Vagina (tissue), 2 donors: Measurements from ENCODE around the gene NR2C1. TPM values are rescaled to one million over a fixed set of nuclear protein-coding genes. Genes with fewer than 3 reads are reported as not detected.
"Not testable (repeated sequence)": the region's sequence is repeated elsewhere in the genome, so short reads cannot be mapped to it uniquely, and the experiment has no call there.

ENCODE experiments used
- DNase-seq, 2 donors: peaks; one replicate each; pipeline ENCODE4 v3.0.0-alpha.2; 2017; ENCODE audit errors: extremely low spot score in 2 of 2
- H3K27ac ChIP-seq: fragments of 200-600 bp; sonication (generic); one replicate; pipeline ENCODE4 v1.5.1; 2019
- H3K27me3 ChIP-seq: fragments of 200-600 bp; sonication (generic); one replicate; pipeline ENCODE4 v1.5.1; 2019
- H3K36me3 ChIP-seq, 2 donors: fragments of 200-600 bp; sonication (generic); one replicate each; pipeline ENCODE4 v1.5.1; 2017 to 2019
- H3K4me1 ChIP-seq: fragments of 200-600 bp; sonication (generic); one replicate; pipeline ENCODE4 v1.5.1; 2019
- H3K4me3 ChIP-seq, 2 donors: fragments of 200-600 bp; sonication (generic); 1 replicate in 1 of 2; 2 replicates in 1 of 2; pipeline ENCODE4 v1.5.1; 2016 to 2019
- H3K9me3 ChIP-seq: fragments of 200-600 bp; sonication (generic); one replicate; pipeline ENCODE4 v1.5.1; 2019
- CTCF ChIP-seq, 3 experiments: fragments of 450-650 bp in 2 of 3; fragments of 200-600 bp in 1 of 3; sonication (generic) in 1 of 3; IDR thresholded peaks; one replicate each; pipeline ENCODE4 v1.5.1; 2017 to 2019; ENCODE audit warnings: antibody characterized with exemption in 3 of 3, mild to moderate bottlenecking in 2 of 3, moderate library complexity in 2 of 3
- POLR2A ChIP-seq, 2 donors: fragments of 450-650 bp; IDR thresholded peaks; one replicate each; pipeline ENCODE4 v1.6.1; 2017; ENCODE audit warnings: antibody characterized with exemption in 2 of 2, mild to moderate bottlenecking in 2 of 2, moderate library complexity in 2 of 2
- POLR2AphosphoS5 ChIP-seq, 2 donors: sonication (generic); formaldehyde crosslinking; IDR thresholded peaks; one replicate each; pipeline ENCODE4 v1.9.0; 2017; ENCODE audit warnings: antibody characterized with exemption in 2 of 2, mild to moderate bottlenecking in 2 of 2, low read depth in 1 of 2; ENCODE audit not compliant: insufficient read depth in 1 of 2
- intact Hi-C: fragments of 100-400 bp; cut with DNase I; formaldehyde crosslinking; loops from one replicate; pipeline ENCODE4 v1.15.1; 2023
- total RNA-seq: library from RNA; depleted of rRNA; stranded (reverse); fragments of >200 nt; gene quantifications from one replicate; pipeline ENCODE4 v1.2.3, GENCODE V29; 2016

Gene NR2C1
- total RNA-seq, 1 donor from 2014 or later: 49.4 TPM

GRCh38 chr12:95099270-95099790 lies 25.9 kb upstream of the NR2C1 start:
- no peak for TF ChIP-seq POLR2AphosphoS5 (IDR thresholded peaks at IDR 0.05; ENCODE audit: insufficient read depth in 1 of 2, low read depth in 1 of 2)
- no peak for TF ChIP-seq CTCF (IDR thresholded peaks at IDR 0.05)
- TF ChIP-seq POLR2A (IDR thresholded peaks at IDR 0.05): no peak
- intact Hi-C loops: no loop called here
- Histone ChIP-seq H3K27me3 (no peaks in the 10 kb centered on the region), H3K27ac (no peak overlapping the region), H3K36me3 (peaks cover 0 to 5% of the 10 kb centered on the region in 2 donors), H3K4me3 (no peak overlapping the region), H3K4me1 (peaks cover 10% of the 10 kb centered on the region), H3K9me3 (no peaks in the 10 kb centered on the region)
- DNase-seq: no peak

- TF ChIP-seq CTCF (IDR thresholded peaks at IDR 0.05): no peak
- H3K27ac ChIP-seq: no peak overlapping the region
- H3K4me3 ChIP-seq: no peak overlapping the region
- DNase-seq: no peak
- peaks cover 10% of the 10 kb centered on the region for H3K4me1 ChIP-seq
- peaks cover 0 to 10% of the 10 kb centered on the region in 2 donors for H3K36me3 ChIP-seq
- H3K27me3 ChIP-seq: no peaks in the 10 kb centered on the region
- H3K9me3 ChIP-seq: no peaks in the 10 kb centered on the region
- intact Hi-C loops: no loop called here
Observed at GRCh38 chr12:95096852-95097251, 23.4 kb upstream of the NR2C1 start.

GRCh38 chr12:95096378-95096777 lies 23.0 kb upstream of the NR2C1 start:
- intact Hi-C loops: no loop called here
- Histone ChIP-seq H3K4me1 (peaks cover 10% of the 10 kb centered on the region), H3K27me3 (no peaks in the 10 kb centered on the region), H3K36me3 (peaks cover 0 to 13% of the 10 kb centered on the region in 2 donors), H3K27ac (no peak overlapping the region), H3K4me3 (no peak overlapping the region), H3K9me3 (no peaks in the 10 kb centered on the region)
- TF ChIP-seq POLR2AphosphoS5 (IDR thresholded peaks at IDR 0.05; ENCODE audit: insufficient read depth in 1 of 2, low read depth in 1 of 2): no peak
- TF ChIP-seq POLR2A (IDR thresholded peaks at IDR 0.05): no peak
- TF ChIP-seq CTCF (IDR thresholded peaks at IDR 0.05): no peak
- no peak for DNase-seq

- intact Hi-C loops, H3K27ac ChIP-seq, H3K4me3 ChIP-seq: not testable (repeated sequence)
Observed at GRCh38 chr12:95095866-95096265, 22.4 kb upstream of the NR2C1 start.

GRCh38 chr12:95089462-95089861 lies 16.0 kb upstream of the NR2C1 start:
- Histone ChIP-seq H3K36me3 (peaks cover 0 to 27% of the 10 kb centered on the region in 2 donors), H3K27me3 (no peaks in the 10 kb centered on the region), H3K4me1 (peaks cover 7% of the 10 kb centered on the region), H3K4me3 (no peak overlapping the region), H3K9me3 (no peaks in the 10 kb centered on the region), H3K27ac (no peak overlapping the region)
- TF ChIP-seq POLR2AphosphoS5 (IDR thresholded peaks at IDR 0.05; ENCODE audit: insufficient read depth in 1 of 2, low read depth in 1 of 2) (no peak), POLR2A (IDR thresholded peaks at IDR 0.05) (no peak), CTCF (IDR thresholded peaks at IDR 0.05) (no peak)
- intact Hi-C loops: no loop called here
- no peak for DNase-seq

More at GRCh38 chr12:95095866-95096265, 22.4 kb upstream of the NR2C1 start:
- not testable (repeated sequence) for H3K9me3 ChIP-seq, H3K27me3 ChIP-seq, DNase-seq
- Histone ChIP-seq H3K36me3 (peaks cover 0 to 13% of the 10 kb centered on the region in 2 donors), H3K4me1 (peaks cover 10% of the 10 kb centered on the region)
